Measurements from ENCODE around the gene PNCK.

The PNCK gene

GRCh38 chrX:153647461-153648357 is 25.9 kb downstream of the PNCK start:
- H3K18ac ChIP-seq (ENCODE audit: low read length): no peak overlapping the region
- no peak overlapping the region for H3K4ac ChIP-seq (ENCODE audit: low read depth, low read length)
- H2BK15ac ChIP-seq (replicated peaks; ENCODE audit: low read depth): no peak overlapping the region
- no peaks in the 10 kb centered on the region for H3K4me1 ChIP-seq (ENCODE audit: control insufficient read depth, low read depth, low read length)
- H3K36me3 ChIP-seq (ENCODE audit: control insufficient read depth, insufficient read depth, low read length): no peaks in the 10 kb centered on the region
- no peak overlapping the region for H4K8ac ChIP-seq (ENCODE audit: low read depth, low read length)
- H4K5ac ChIP-seq (ENCODE audit: low read length): no peak overlapping the region
- H2AK5ac ChIP-seq (ENCODE audit: low read length): no peak overlapping the region
- no peak overlapping the region for H2BK5ac ChIP-seq (ENCODE audit: low read length)
- H3K4me3 ChIP-seq (ENCODE audit: low read length): no peak overlapping the region
- H3K79me1 ChIP-seq (ENCODE audit: low read length): no peaks in the 10 kb centered on the region
- no peak overlapping the region for H3K56ac ChIP-seq (ENCODE audit: low read length)
- H3K27ac ChIP-seq (ENCODE audit: low read depth, low read length): no peak overlapping the region
- H3K9ac ChIP-seq (ENCODE audit: low read length): no peak overlapping the region
- WGBS (ENCODE audit: extremely low coverage, insufficient coverage, low lambda C conversion rate): no CpG with 5 or more reads among the region's 85 CpGs
- H3K4me2 ChIP-seq (ENCODE audit: low read length): no peak overlapping the region
- DNase-seq: no peak
- H3K27me3 ChIP-seq (ENCODE audit: insufficient read depth, low read length, poor library complexity): peaks cover 26% of the 10 kb centered on the region
- no peak overlapping the region for H3K23ac ChIP-seq (ENCODE audit: low read length)
- H2BK120ac ChIP-seq (ENCODE audit: low read depth, low read length): no peak overlapping the region
- H3K79me2 ChIP-seq (ENCODE audit: control insufficient read depth, insufficient read depth, low read length): no peaks in the 10 kb centered on the region

DNA sequence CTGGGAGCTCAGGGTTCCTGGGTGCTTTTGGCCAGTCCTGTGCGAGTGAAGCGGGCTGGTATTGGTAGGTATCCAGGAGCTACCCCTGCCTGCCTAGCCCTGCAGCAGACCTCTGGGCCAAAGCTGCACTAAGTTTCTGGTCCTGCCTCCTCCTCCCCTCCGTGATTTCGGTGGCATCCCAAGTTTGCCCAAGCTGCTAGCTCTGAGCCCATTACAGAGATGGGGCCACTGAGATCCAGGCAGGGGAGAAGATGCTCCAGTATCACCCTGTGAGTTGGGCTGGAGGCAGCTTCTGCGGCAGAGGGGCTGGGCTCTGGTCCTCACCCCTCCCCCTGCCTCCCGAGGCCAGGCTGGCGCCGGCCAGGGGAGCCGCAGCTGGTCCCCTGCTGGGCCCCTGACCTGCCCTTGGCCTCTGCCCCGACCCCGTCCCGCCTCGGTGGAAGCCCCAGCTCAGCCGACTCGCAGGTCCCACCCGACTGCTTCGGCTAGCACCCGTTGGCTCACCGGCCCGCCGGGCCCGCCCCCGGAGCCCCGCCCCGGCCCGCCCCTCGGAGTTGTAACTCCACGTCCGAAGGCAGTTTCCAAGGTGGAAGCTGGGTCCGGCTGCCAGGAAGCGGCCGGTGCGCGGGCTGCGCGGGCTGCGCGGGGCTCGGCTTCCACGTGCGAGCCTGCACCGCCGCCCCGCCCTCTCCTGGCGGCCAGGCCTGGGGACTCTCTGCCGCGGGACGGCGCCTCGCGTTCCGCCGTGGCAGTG is 26.8 kb downstream of the PNCK start, which contains the start of gene DUSP9:
Gene DUSP9 (plus strand): TSS at position 584 of the 754 bp plus-strand sequence. CDS start 751 bp downstream, outside the sequence.
- H3K4ac ChIP-seq (ENCODE audit: low read depth, low read length): no peak within 1 kb of the TSS
- no peak within 1 kb of the TSS for H3K18ac ChIP-seq (ENCODE audit: low read length)
- no peak within 1 kb of the TSS for H4K5ac ChIP-seq (ENCODE audit: low read length)
- no peak within 1 kb of the TSS for H2AK5ac ChIP-seq (ENCODE audit: low read length)
- no peak within 1 kb of the TSS for H2BK5ac ChIP-seq (ENCODE audit: low read length)
- H3K4me3 ChIP-seq (ENCODE audit: low read length): no peak within 1 kb of the TSS
- H3K4me2 ChIP-seq (ENCODE audit: low read length): no peak within 1 kb of the TSS
- H3K23ac ChIP-seq (ENCODE audit: low read length): no peak within 1 kb of the TSS
- H3K56ac ChIP-seq (ENCODE audit: low read length): peak within 1 kb of the TSS; percentile 70
- H2BK15ac ChIP-seq (replicated peaks; ENCODE audit: low read depth): no peak within 1 kb of the TSS
- no peak within 1 kb of the TSS for H4K8ac ChIP-seq (ENCODE audit: low read depth, low read length)
- no CpG with 5 or more reads among the region's 53 CpGs for WGBS (ENCODE audit: extremely low coverage, insufficient coverage, low lambda C conversion rate)
- peaks cover 27% of the 10 kb centered on the region for H3K27me3 ChIP-seq (ENCODE audit: insufficient read depth, low read length, poor library complexity)
- no peak within 1 kb of the TSS for H3K27ac ChIP-seq (ENCODE audit: low read depth, low read length)
- H3K79me2 ChIP-seq (ENCODE audit: control insufficient read depth, insufficient read depth, low read length): no peaks in the 10 kb centered on the region
- H3K79me1 ChIP-seq (ENCODE audit: low read length): no peaks in the 10 kb centered on the region
- H3K36me3 ChIP-seq (ENCODE audit: control insufficient read depth, insufficient read depth, low read length): no peaks in the 10 kb centered on the region
- no peak within 1 kb of the TSS for H3K9ac ChIP-seq (ENCODE audit: low read length)
- peak; percentile 67 for DNase-seq
- no peaks in the 10 kb centered on the region for H3K4me1 ChIP-seq (ENCODE audit: control insufficient read depth, low read depth, low read length)
- no peak within 1 kb of the TSS for H2BK120ac ChIP-seq (ENCODE audit: low read depth, low read length)

DNA sequence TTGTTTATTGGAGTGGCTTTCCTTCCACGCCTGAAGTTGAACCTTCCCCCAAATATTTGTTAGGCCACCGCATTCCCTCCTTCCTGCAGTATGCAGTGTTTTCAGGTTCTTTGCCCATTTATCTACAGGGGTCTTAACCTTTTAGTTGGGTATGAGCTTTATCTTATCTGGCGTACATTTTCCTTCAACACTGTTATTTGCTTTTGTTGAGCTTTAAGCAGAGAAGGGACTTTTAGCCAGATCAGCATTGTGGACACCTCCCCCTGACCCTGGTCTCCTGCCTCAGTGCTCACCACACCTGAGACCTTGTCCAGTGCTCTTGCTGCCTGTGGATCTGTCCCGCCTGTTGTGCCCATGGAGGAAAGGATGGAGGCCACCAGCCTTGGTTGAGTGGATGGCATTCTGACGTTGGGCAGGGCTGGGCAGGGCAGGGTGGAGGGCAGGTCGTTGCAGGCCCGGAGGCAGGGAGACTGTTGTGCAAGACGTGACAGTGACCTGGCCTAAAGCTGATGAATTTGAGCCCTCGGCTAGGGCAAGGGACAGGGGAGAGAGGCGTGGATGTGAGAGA is 27.6 kb downstream of the PNCK start:
- Histone ChIP-seq H3K27me3 (ENCODE audit: insufficient read depth, low read length, poor library complexity) (peaks cover 27% of the 10 kb centered on the region), H2BK15ac (replicated peaks; ENCODE audit: low read depth) (no peak overlapping the region), H3K56ac (ENCODE audit: low read length) (no peak overlapping the region), H3K36me3 (ENCODE audit: control insufficient read depth, insufficient read depth, low read length) (no peaks in the 10 kb centered on the region), H4K5ac (ENCODE audit: low read length) (no peak overlapping the region), H2BK5ac (ENCODE audit: low read length) (no peak overlapping the region), H2AK5ac (ENCODE audit: low read length) (no peak overlapping the region), H3K79me1 (ENCODE audit: low read length) (no peaks in the 10 kb centered on the region), H3K23ac (ENCODE audit: low read length) (no peak overlapping the region), H3K9ac (ENCODE audit: low read length) (no peak overlapping the region), H3K18ac (ENCODE audit: low read length) (no peak overlapping the region), H3K79me2 (ENCODE audit: control insufficient read depth, insufficient read depth, low read length) (no peaks in the 10 kb centered on the region), H3K4me1 (ENCODE audit: control insufficient read depth, low read depth, low read length) (no peaks in the 10 kb centered on the region), H3K4ac (ENCODE audit: low read depth, low read length) (no peak overlapping the region), H2BK120ac (ENCODE audit: low read depth, low read length) (no peak overlapping the region), H3K4me3 (ENCODE audit: low read length) (no peak overlapping the region), H4K8ac (ENCODE audit: low read depth, low read length) (no peak overlapping the region), H3K4me2 (ENCODE audit: low read length) (no peak overlapping the region), H3K27ac (ENCODE audit: low read depth, low read length) (no peak overlapping the region)
- WGBS (ENCODE audit: extremely low coverage, insufficient coverage, low lambda C conversion rate): no CpG with 5 or more reads among the region's 10 CpGs
- no peak for DNase-seq

GRCh38 chrX:153645151-153645550 is 28.5 kb downstream of the PNCK start:
- no peak for DNase-seq
- H2AK5ac ChIP-seq (ENCODE audit: low read length): no peak overlapping the region
- H3K56ac ChIP-seq (ENCODE audit: low read length): no peak overlapping the region
- no peak overlapping the region for H3K27ac ChIP-seq (ENCODE audit: low read depth, low read length)
- no peak overlapping the region for H2BK15ac ChIP-seq (replicated peaks; ENCODE audit: low read depth)
- H3K9ac ChIP-seq (ENCODE audit: low read length): no peak overlapping the region
- no peaks in the 10 kb centered on the region for H3K36me3 ChIP-seq (ENCODE audit: control insufficient read depth, insufficient read depth, low read length)
- no peak overlapping the region for H3K23ac ChIP-seq (ENCODE audit: low read length)
- H3K4me2 ChIP-seq (ENCODE audit: low read length): no peak overlapping the region
- H4K5ac ChIP-seq (ENCODE audit: low read length): no peak overlapping the region
- no peak overlapping the region for H2BK5ac ChIP-seq (ENCODE audit: low read length)
- peaks cover 27% of the 10 kb centered on the region for H3K27me3 ChIP-seq (ENCODE audit: insufficient read depth, low read length, poor library complexity)
- H3K18ac ChIP-seq (ENCODE audit: low read length): no peak overlapping the region
- no CpG with 5 or more reads among the region's 6 CpGs for WGBS (ENCODE audit: extremely low coverage, insufficient coverage, low lambda C conversion rate)
- no peak overlapping the region for H4K8ac ChIP-seq (ENCODE audit: low read depth, low read length)
- no peaks in the 10 kb centered on the region for H3K4me1 ChIP-seq (ENCODE audit: control insufficient read depth, low read depth, low read length)
- no peak overlapping the region for H2BK120ac ChIP-seq (ENCODE audit: low read depth, low read length)
- H3K79me2 ChIP-seq (ENCODE audit: control insufficient read depth, insufficient read depth, low read length): no peaks in the 10 kb centered on the region
- H3K4ac ChIP-seq (ENCODE audit: low read depth, low read length): no peak overlapping the region
- no peak overlapping the region for H3K4me3 ChIP-seq (ENCODE audit: low read length)
- no peaks in the 10 kb centered on the region for H3K79me1 ChIP-seq (ENCODE audit: low read length)

DNA sequence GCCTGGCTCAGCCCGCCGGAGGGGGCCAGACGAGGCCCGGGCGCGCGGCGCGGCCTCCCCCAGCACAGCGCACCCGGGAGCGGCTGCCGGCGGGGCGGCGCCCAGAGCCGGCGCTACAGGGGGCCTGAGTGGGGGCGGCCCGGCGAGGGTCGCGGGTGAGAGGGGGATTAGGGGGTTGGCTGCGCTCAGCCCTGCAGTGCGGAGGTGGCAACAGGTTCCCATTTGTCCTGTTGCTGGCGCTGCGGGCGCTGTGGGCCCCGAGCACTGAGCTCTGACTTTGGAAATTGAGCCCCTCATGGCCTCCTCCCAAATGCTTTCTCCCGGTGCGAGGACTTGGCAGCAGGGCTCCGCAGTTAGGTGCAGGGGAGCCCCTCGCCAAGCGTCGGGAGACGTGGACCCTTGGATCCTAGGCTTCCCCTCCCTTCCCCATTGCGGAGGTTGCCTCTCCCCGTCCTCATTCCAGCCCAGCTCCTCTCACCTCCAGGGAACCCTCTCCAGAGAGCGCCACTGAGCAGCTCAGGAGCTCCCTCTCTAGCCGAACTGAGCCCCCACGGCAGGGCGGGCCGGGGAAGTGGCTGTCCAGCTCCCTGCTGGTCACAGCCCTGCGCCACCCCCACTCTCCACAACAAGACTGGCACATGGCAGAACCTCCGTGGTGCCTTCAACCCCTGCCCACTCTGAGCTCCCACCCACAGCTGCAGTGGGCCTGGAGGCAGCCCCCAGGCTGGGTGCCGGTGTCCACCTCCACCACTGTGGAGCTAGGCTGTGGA is 29.1 kb downstream of the PNCK start:
- H3K4me2 ChIP-seq (ENCODE audit: low read length): peak overlapping the region; percentile 15
- peaks cover 27% of the 10 kb centered on the region for H3K27me3 ChIP-seq (ENCODE audit: insufficient read depth, low read length, poor library complexity)
- H3K4me3 ChIP-seq (ENCODE audit: low read length): no peak overlapping the region
- H4K5ac ChIP-seq (ENCODE audit: low read length): no peak overlapping the region
- H3K36me3 ChIP-seq (ENCODE audit: control insufficient read depth, insufficient read depth, low read length): no peaks in the 10 kb centered on the region
- no peaks in the 10 kb centered on the region for H3K79me1 ChIP-seq (ENCODE audit: low read length)
- no peak overlapping the region for H3K4ac ChIP-seq (ENCODE audit: low read depth, low read length)
- no peak overlapping the region for H4K8ac ChIP-seq (ENCODE audit: low read depth, low read length)
- no peak overlapping the region for H3K9ac ChIP-seq (ENCODE audit: low read length)
- H3K79me2 ChIP-seq (ENCODE audit: control insufficient read depth, insufficient read depth, low read length): no peaks in the 10 kb centered on the region
- H2AK5ac ChIP-seq (ENCODE audit: low read length): no peak overlapping the region
- H2BK5ac ChIP-seq (ENCODE audit: low read length): no peak overlapping the region
- H3K27ac ChIP-seq (ENCODE audit: low read depth, low read length): no peak overlapping the region
- peak; percentile 49 for DNase-seq
- no peak overlapping the region for H2BK120ac ChIP-seq (ENCODE audit: low read depth, low read length)
- no peaks in the 10 kb centered on the region for H3K4me1 ChIP-seq (ENCODE audit: control insufficient read depth, low read depth, low read length)
- no peak overlapping the region for H3K56ac ChIP-seq (ENCODE audit: low read length)
- no peak overlapping the region for H2BK15ac ChIP-seq (replicated peaks; ENCODE audit: low read depth)
- H3K18ac ChIP-seq (ENCODE audit: low read length): no peak overlapping the region
- WGBS (ENCODE audit: extremely low coverage, insufficient coverage, low lambda C conversion rate): no CpG with 5 or more reads among the region's 46 CpGs
- H3K23ac ChIP-seq (ENCODE audit: low read length): no peak overlapping the region
